ENCODE results near the gene BCL2L12.
A peak's percentile ranks its signal among the peaks of the same experiment; 100 is the strongest.

Gene BCL2L12

DNA sequence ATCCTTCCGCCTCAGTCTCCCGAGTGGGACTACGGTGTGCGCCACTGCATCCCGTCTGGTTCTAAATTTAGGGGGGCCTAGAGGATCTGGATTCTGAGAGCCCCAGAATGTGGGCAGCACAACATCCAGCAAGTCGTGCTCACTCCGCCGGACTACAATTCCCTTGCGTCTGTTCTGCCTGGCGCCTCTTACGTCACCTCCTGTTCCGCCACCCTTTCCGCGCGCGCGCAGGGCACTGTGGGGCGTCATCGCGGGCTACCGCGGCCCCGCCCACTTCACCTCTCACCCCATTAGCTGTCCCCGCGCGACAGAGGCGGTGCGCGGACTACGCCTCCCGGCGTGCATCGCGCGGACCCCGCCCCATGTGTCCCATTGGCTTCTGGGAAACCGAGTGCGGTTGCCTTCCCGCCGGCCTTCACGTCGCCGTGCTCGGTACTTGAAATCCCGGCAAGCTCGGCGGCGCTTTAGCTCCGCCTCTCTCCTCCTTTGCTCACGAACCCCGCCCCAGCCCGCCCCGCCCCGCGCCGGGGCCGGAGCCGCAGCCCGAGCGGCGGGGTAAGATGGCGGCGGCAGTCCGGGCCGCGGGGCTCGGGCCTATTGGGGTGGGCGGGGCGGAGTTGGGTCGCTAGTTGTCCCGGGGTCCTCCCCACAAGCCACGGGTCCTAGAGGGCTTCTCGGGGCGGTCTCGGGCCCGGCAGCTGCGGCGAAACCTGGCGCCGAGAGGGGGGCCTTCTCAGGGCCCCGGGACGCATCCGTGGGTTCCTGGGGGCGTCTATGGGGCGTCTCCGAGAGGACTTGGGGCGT, 23.8 kb upstream of the BCL2L12 start, which contains the start of gene SCAF1:
Gene SCAF1 (plus strand): TSS at position 522 of the 804 bp plus-strand sequence. CDS start 2,818 bp downstream, outside the sequence.
- peak; percentile 96 for DNase-seq (ENCODE audit: low read depth, low spot score)
- POLR2A ChIA-PET: interaction anchor here (0.6 to 2.9 kb wide), 11 partner anchors 14 to 340 kb away, joined by 3 to 23 read pairs (median 5); partner anchors contain the start of genes BCL2L12, IRF3, PRMT1 and PRR12
- peak within 1 kb of the TSS; percentile 99 for H3K4me3 ChIP-seq (ENCODE audit: low read depth, low read length)
- TF ChIP-seq, protein P1, sequence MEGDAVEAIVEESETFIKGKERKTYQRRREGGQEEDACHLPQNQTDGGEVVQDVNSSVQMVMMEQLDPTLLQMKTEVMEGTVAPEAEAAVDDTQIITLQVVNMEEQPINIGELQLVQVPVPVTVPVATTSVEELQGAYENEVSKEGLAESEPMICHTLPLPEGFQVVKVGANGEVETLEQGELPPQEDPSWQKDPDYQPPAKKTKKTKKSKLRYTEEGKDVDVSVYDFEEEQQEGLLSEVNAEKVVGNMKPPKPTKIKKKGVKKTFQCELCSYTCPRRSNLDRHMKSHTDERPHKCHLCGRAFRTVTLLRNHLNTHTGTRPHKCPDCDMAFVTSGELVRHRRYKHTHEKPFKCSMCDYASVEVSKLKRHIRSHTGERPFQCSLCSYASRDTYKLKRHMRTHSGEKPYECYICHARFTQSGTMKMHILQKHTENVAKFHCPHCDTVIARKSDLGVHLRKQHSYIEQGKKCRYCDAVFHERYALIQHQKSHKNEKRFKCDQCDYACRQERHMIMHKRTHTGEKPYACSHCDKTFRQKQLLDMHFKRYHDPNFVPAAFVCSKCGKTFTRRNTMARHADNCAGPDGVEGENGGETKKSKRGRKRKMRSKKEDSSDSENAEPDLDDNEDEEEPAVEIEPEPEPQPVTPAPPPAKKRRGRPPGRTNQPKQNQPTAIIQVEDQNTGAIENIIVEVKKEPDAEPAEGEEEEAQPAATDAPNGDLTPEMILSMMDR (IDR thresholded peaks at IDR 0.05; ENCODE audit: insufficient read depth, low read length, missing control alignments): no peak
- CTCF ChIA-PET: interaction anchor here (1.2 to 5.1 kb wide), 2 partner anchors 32 to 51 kb away, joined by 3 to 53 read pairs; partner anchors contain the start of gene PRR12

DNA sequence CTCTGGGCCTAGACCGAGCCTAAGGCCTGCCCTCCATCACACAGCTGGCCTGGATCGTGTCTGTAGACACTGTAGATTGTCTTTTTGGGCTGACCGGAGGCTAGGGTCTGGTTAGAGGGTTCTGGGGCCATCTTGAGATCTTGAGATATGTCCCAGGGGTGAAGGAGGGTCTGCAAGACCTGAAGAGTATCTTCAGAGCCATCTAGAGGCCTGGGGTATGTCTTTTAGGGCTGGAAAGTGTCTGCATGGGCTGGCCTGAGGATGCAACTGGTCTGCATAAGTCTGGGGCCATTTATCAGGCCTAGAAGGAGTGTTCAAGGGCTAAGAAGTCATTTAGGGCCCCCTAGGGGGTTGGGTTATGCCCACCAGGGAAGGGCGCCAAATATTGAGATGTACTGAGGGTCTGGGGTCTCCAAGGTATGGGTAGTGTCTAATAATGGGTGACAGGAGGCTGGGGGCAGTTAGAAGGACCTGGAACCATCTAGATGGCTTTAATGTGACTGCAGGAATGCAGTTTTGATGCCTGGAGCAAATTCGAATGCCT, 23.2 kb upstream of the BCL2L12 start:
- peak overlapping the region; percentile 99 for H3K4me3 ChIP-seq (ENCODE audit: low read depth, low read length)
- ChIA-PET CTCF (interaction anchor here (1.2 to 5.1 kb wide), 4 partner anchors 31 to 72 kb away, joined by 3 to 53 read pairs (median 4); partner anchors contain the start of gene PRR12), POLR2A (interaction anchor here (0.6 to 2.9 kb wide), 12 partner anchors 13 to 341 kb away, joined by 3 to 23 read pairs (median 4); partner anchors contain the start of genes BCL2L12, IRF3, NOSIP and PRMT1)
- DNase-seq (ENCODE audit: low read depth, low spot score): no peak
- TF ChIP-seq, protein P1 (IDR thresholded peaks at IDR 0.05; ENCODE audit: insufficient read depth, low read length, missing control alignments): no peak

DNA sequence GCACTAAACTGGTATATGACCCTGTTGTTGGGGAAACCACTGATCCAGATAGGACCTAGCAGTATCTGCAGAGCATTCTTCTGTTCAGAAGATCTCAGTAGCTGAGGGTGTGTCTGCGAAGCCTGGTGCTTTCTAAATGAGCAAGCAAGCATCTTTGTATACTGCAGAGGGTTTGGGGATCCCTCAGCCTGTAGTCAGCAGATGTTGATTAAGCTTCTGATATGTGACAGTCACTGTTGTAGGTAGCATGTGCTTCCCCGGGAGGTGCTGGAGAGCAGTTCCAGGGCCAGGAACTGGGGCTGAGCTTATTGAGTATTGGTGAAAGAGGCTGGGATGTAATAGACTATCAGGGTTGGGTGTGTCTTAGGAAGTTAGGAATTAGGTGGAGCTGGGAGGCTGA, 22.3 kb upstream of the BCL2L12 start:
- ChIA-PET POLR2A (interaction anchor here (0.7 to 2.0 kb wide), 3 partner anchors 12 to 63 kb away, joined by 3 to 6 read pairs (median 4); partner anchors contain the start of gene NOSIP), CTCF (interaction anchor here (1.3 to 5.1 kb wide), 4 partner anchors 30 to 74 kb away, joined by 3 to 53 read pairs (median 4); no protein-coding TSS in a partner anchor)
- TF ChIP-seq, protein P1 (IDR thresholded peaks at IDR 0.05; ENCODE audit: insufficient read depth, low read length, missing control alignments): no peak
- peak overlapping the region; percentile 99 for H3K4me3 ChIP-seq (ENCODE audit: low read depth, low read length)
- DNase-seq (ENCODE audit: low read depth, low spot score): no peak

DNA sequence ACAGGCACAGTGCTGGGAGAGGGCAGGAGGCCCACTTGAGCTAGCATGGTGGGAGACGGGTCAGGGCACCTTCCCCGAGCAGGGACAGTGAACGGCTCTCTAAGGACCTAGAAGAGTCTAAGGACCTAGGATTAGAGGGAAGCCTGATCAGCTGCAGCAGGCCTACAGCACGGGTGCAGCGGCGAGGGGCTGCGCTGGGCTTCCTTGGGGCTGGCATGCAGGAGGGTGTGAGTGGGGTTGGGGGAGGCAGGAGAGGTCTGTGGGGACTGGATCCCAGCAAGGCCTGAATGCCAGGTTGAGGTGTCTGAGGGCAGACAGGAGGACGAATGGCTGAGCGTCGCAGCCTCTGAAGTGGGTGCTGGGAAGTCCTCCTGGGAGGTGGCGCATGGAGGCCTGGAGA, 20.1 kb upstream of the BCL2L12 start:
- ChIA-PET POLR2A (interaction anchor here (0.9 to 1.0 kb wide), 2 partner anchors 10 to 19 kb away, joined by 3 to 6 read pairs; no protein-coding TSS in a partner anchor), CTCF (interaction anchor here (1.1 to 5.1 kb wide), 4 partner anchors 17 to 76 kb away, joined by 4 to 53 read pairs (median 4); no protein-coding TSS in a partner anchor)
- TF ChIP-seq, protein P1 (IDR thresholded peaks at IDR 0.05; ENCODE audit: insufficient read depth, low read length, missing control alignments): no peak
- DNase-seq (ENCODE audit: low read depth, low spot score): no peak
- no peak overlapping the region for H3K4me3 ChIP-seq (ENCODE audit: low read depth, low read length)

DNA sequence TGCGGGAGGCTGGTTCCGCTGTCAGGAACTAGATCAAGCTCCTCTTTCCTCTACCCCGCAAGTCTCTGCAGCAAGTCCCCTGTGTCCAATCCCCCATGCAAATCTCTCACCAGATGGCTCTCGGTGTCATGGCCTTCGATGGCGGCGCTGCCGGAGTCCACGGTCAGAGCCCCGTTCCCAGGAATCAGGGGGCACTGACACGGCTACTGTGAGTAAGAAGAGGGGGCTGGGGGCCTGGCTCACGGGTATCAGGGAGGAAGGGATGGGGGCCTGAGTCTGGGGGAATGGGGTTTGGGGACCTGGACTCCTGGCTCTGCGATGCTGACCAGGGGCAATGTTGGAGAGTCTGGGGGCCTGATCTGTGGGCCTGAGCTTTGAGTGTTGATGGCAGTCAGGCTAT, 19.7 kb upstream of the BCL2L12 start:
- POLR2A ChIA-PET: no interaction called here
- H3K4me3 ChIP-seq (ENCODE audit: low read depth, low read length): no peak overlapping the region
- TF ChIP-seq, protein P1 (IDR thresholded peaks at IDR 0.05; ENCODE audit: insufficient read depth, low read length, missing control alignments): no peak
- no peak for DNase-seq (ENCODE audit: low read depth, low spot score)
- CTCF ChIA-PET: interaction anchor here (1.1 to 5.1 kb wide), 4 partner anchors 17 to 76 kb away, joined by 4 to 53 read pairs (median 4); no protein-coding TSS in a partner anchor
